GM12878 (cell line): ENCODE data around the gene NPC2. TPM values are rescaled to one million over a fixed set of nuclear protein-coding genes. Genes with fewer than 3 reads are reported as not detected.

ENCODE experiments used
- ATAC-seq: fragments of 200-7000 bp; cut with Tn5 transposase; 3 replicates; pipeline ENCODE4 v1.9.1; 2020; ENCODE audit warnings: mild to moderate bottlenecking, moderate library complexity
- BruUV-seq: library from RNA; stranded (reverse); fragments of 400-500 nt; replicated peaks from 2 replicates; lab custom pipeline; 2021; lab: Mats Ljungman, UMichigan
- CTCF ChIA-PET: fragments of 300-600 bp; sonication (Branson Sonifier 250); formaldehyde crosslinking; extraction: SDS; loops from one replicate; lab custom pipeline; 2021; ENCODE audit warnings: inconsistent platforms; lab: Yijun Ruan, JAX
- POLR2A ChIA-PET: fragments of 350-600 bp; formaldehyde crosslinking; extraction: SDS; loops from one replicate; lab custom pipeline; 2021; ENCODE audit warnings: inconsistent platforms; lab: Charles Lee
- RAD21 ChIA-PET: fragments of 300-600 bp; sonication (Branson Sonifier 250); formaldehyde crosslinking; loops from one replicate; lab custom pipeline; 2023; ENCODE audit warnings: antibody characterized with exemption; ENCODE audit not compliant: unreplicated experiment; lab: Charles Lee
- SMC1A ChIA-PET: fragments of 300-600 bp; sonication (Branson Sonifier 250); formaldehyde crosslinking; loops from one replicate; lab custom pipeline; 2023; ENCODE audit not compliant: unreplicated experiment, uncharacterized antibody; lab: Charles Lee
- DNase-seq: peaks from one replicate; pipeline ENCODE4 v3.0.0-alpha.2; 2011; ENCODE audit warnings: low read depth, low spot score
- FAIRE-seq: peaks from 3 replicates; lab custom pipeline; 2011; peaks lifted over from hg19 to GRCh38; lab: Jason Lieb, UNC
- H2AFZ ChIP-seq: 2 replicates; pipeline ENCODE4 v1.6.0; 2011; ENCODE audit warnings: low read depth, low read length, control low read depth; ENCODE audit not compliant: control insufficient read depth
- H3K27ac ChIP-seq: 2 replicates; pipeline ENCODE4 v1.5.1; 2011; ENCODE audit warnings: control low read depth; ENCODE audit not compliant: control insufficient read depth, insufficient read depth
- H3K27me3 ChIP-seq, 2 experiments: replicated peaks in 1 of 2; 2 replicates each; pipeline versions ENCODE4 v1.6.0 to v1.6.1; 2011; ENCODE audit warnings: low read length in 1 of 2; ENCODE audit not compliant: control insufficient read depth in 2 of 2, insufficient read depth in 2 of 2
- H3K36me3 ChIP-seq, 2 experiments: 2 replicates each; pipeline ENCODE4 v1.5.1; 2011; ENCODE audit warnings: low read length in 1 of 2; ENCODE audit not compliant: control insufficient read depth in 2 of 2, insufficient read depth in 2 of 2
- H3K4me1 ChIP-seq: 2 replicates; pipeline ENCODE4 v1.6.1; 2011; ENCODE audit warnings: mild to moderate bottlenecking, low read length, moderate library complexity, mixed read lengths; ENCODE audit not compliant: control insufficient read depth, insufficient read depth
- H3K4me2 ChIP-seq: 2 replicates; pipeline ENCODE4 v1.6.0; 2011; ENCODE audit warnings: control low read depth; ENCODE audit not compliant: control insufficient read depth, insufficient read depth
- H3K4me3 ChIP-seq: fragments of 200-600 bp; sonication (generic); 2 replicates; pipeline ENCODE4 v1.5.1; 2016
- H3K79me2 ChIP-seq: 2 replicates; pipeline ENCODE4 v1.6.0; 2011; ENCODE audit warnings: low read length; ENCODE audit not compliant: control insufficient read depth, insufficient read depth
- H3K9ac ChIP-seq: 2 replicates; pipeline ENCODE4 v1.8.0; 2011; ENCODE audit warnings: low read length, control low read depth, mixed read lengths; ENCODE audit not compliant: control insufficient read depth, insufficient read depth
- H3K9me3 ChIP-seq: replicated peaks from 3 replicates; pipeline ENCODE4 v1.5.1; 2011; ENCODE audit warnings: mild to moderate bottlenecking, low read length; ENCODE audit not compliant: control insufficient read depth, insufficient read depth
- H4K20me1 ChIP-seq: 2 replicates; pipeline ENCODE4 v1.6.0; 2011; ENCODE audit not compliant: control insufficient read depth, insufficient read depth
- DPF2 ChIP-seq: fragments of 450-650 bp; IDR thresholded peaks from 2 replicates; pipeline ENCODE4 v1.6.1; 2017; ENCODE audit warnings: mild to moderate bottlenecking
- HDAC2 ChIP-seq: fragments of 200-600 bp; sonication (generic); IDR thresholded peaks from 2 replicates; pipeline ENCODE4 v1.6.1; 2017
- JUND ChIP-seq: IDR thresholded peaks from 2 replicates; pipeline ENCODE4 v1.6.1; 2012; ENCODE audit warnings: low read depth, mild to moderate bottlenecking, low read length, improper control_type of control experiment, moderate library complexity
- NFXL1 ChIP-seq: fragments of 450-650 bp; IDR thresholded peaks from 2 replicates; pipeline ENCODE4 v1.6.1; 2017; ENCODE audit warnings: antibody characterized with exemption, mild to moderate bottlenecking, borderline replicate concordance
- POLR2A ChIP-seq: IDR thresholded peaks from 2 replicates; pipeline ENCODE4 v1.6.1; 2011; ENCODE audit warnings: low read depth, mild to moderate bottlenecking, low read length
- SMAD5 ChIP-seq: IDR thresholded peaks from 2 replicates; pipeline ENCODE4 v1.6.1; 2016; ENCODE audit warnings: antibody characterized with exemption, low read depth
- SUPT20H ChIP-seq: IDR thresholded peaks from 2 replicates; pipeline ENCODE4 v1.6.1; 2011; ENCODE audit warnings: low read depth, mild to moderate bottlenecking, low read length, moderate library complexity, borderline replicate concordance; ENCODE audit not compliant: control insufficient read depth
- TAF1 ChIP-seq: IDR thresholded peaks from 2 replicates; pipeline ENCODE4 v1.6.1; 2011; ENCODE audit warnings: mild to moderate bottlenecking, low read depth, low read length, borderline replicate concordance
- WGBS: methylation state at CpG from one replicate; pipeline ENCODE4 v1.1.6; 2016; ENCODE audit warnings: low lambda C conversion rate; ENCODE audit not compliant: insufficient replicate concordance, insufficient coverage; ENCODE audit errors: missing lambda C conversion rate; 5-methylcytosine and 5-hydroxymethylcytosine counted together
- in situ Hi-C: fragments of 300-500 bp; cut with MboI; formaldehyde crosslinking; loops from 9 replicates; pipeline ENCODE4 v1.14.3; 2018; ENCODE audit warnings: mixed read lengths
- intact Hi-C: fragments of 100-400 bp; cut with micrococcal nuclease; formaldehyde crosslinking; loops from one replicate; pipeline ENCODE4 v1.14.2; 2022; ENCODE audit not compliant: unreplicated experiment
- polyA plus RNA-seq, 11 experiments: library from polyadenylated mRNA; depleted of rRNA in 4 of 11; unstranded in 6 of 11; stranded (reverse) in 5 of 11; fragments of >200 nt; fragmentation: Nextera tagmentation in 4 of 11; fragmentation: Illumina TruSeq in 1 of 11; extraction: Ambion mirVana in 4 of 11; extraction: Trizol in 1 of 11; gene quantifications; 1 replicate in 1 of 11; 2 replicates in 10 of 11; pipeline versions ENCODE4 v1.2.1 to v1.2.3, GENCODE V29; 2011 to 2016; ENCODE audit warnings: inconsistent platforms in 2 of 11, missing spikeins in 2 of 11, low read depth in 1 of 11
- total RNA-seq, 4 experiments: library from RNA; depleted of rRNA in 3 of 4; stranded (reverse); fragments of >200 nt in 3 of 4; fragmentation: Illumina TruSeq in 1 of 4; extraction: Trizol in 1 of 4; gene quantifications; 2 replicates each; pipeline versions ENCODE4 v1.2.1 to v1.2.3, GENCODE V29; 2013 to 2021
- TF ChIP-seq, protein P1 (sequence below): fragments of 450-650 bp; conservative IDR thresholded peaks from 2 replicates; pipeline ENCODE4 v1.6.1; 2017; ENCODE audit warnings: mild to moderate bottlenecking, moderate library complexity
- TF ChIP-seq, protein P2 (sequence below): IDR thresholded peaks from 2 replicates; pipeline ENCODE4 v1.6.1; 2012; ENCODE audit warnings: low read length, inconsistent platforms

The NPC2 gene
- total and polyA plus RNA-seq, 10 of the 15 experiments (the other 5 are each of a cell fraction or from before 2014, with no cell fraction given): 29.5 to 109 (median 59.1) TPM

DNA sequence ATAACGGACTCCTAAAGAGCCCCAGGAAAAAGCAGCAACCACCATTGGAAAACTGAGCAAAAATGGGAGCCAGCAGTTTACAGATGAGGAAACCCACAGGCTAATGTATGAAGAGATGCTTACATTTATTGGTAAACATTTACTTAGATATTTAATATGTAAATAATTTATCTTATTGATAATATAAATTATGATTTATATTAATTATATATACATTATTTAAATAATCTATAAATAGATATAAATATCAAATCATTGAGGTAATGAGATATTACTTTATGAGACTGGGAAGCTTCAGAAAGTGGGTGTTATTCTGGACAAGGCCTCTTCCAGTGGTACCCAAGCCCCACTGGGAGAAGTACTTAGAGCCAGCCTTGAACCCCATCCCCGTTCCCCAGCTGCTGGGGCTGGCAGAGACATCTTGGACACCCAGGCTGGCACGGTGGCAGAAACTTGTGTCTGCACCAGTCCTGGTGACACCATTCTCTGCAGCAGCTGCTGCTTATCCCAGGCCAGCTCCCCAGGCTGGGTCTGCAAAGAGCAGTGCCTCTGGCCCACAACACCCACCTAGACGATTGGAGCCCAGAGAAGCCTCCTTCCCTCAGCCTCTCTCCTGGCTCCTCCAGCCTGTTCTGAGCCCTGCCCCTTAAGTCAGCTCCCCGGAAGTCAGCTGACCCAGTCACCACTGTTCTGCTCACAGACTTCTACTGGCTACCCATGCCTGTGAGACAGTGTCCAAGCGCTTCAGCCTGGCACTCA lies 26.4 kb upstream of the NPC2 start (continued):
- TF ChIP-seq, protein P1, sequence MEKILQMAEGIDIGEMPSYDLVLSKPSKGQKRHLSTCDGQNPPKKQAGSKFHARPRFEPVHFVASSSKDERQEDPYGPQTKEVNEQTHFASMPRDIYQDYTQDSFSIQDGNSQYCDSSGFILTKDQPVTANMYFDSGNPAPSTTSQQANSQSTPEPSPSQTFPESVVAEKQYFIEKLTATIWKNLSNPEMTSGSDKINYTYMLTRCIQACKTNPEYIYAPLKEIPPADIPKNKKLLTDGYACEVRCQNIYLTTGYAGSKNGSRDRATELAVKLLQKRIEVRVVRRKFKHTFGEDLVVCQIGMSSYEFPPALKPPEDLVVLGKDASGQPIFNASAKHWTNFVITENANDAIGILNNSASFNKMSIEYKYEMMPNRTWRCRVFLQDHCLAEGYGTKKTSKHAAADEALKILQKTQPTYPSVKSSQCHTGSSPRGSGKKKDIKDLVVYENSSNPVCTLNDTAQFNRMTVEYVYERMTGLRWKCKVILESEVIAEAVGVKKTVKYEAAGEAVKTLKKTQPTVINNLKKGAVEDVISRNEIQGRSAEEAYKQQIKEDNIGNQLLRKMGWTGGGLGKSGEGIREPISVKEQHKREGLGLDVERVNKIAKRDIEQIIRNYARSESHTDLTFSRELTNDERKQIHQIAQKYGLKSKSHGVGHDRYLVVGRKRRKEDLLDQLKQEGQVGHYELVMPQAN: no peak
- TF ChIP-seq SUPT20H (no peak), TAF1 (no peak), DPF2 (no peak), POLR2A (no peak), HDAC2 (no peak), SMAD5 (no peak), JUND (no peak)

DNA sequence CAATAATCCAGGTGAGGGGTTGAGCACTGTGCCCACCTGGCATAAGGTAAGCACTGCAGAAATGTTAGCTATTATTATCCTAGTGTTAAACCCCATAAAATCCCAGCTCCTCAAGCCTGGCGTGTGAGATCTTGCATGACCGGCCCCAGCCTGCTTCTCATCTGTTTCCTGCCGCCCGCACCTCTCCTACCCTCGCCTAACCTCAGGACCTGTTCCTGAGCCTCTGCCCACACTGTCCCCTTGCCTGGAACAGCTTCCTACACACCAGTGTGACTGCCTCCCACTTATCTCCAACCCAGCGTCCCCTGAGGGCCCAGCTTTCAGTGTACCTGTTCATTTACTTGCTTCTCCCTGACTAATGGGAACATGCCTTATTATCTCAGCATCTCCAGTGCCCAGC lies 25.1 kb upstream of the NPC2 start:
- FAIRE-seq: no peak
- H3K9me3 ChIP-seq: no peaks in the 10 kb centered on the region
- POLR2A ChIA-PET: no interaction called here
- intact Hi-C loops: no loop called here
- DNase-seq: no peak
- BruUV-seq: no TSS peak
- CTCF ChIA-PET: no interaction called here
- H3K4me1 ChIP-seq: peaks cover 13% of the 10 kb centered on the region
- no peak overlapping the region for H2AFZ ChIP-seq
- RAD21 ChIA-PET: no interaction called here
- H4K20me1 ChIP-seq: no peaks in the 10 kb centered on the region
- no peak for ATAC-seq
- SMC1A ChIA-PET: interaction anchor here (0.6 kb wide), 1 partner anchor 108 kb away, joined by 4 read pairs; no protein-coding TSS in a partner anchor
- H3K27ac ChIP-seq: no peak overlapping the region
- in situ Hi-C loops: no loop called here
- 4% methylated on average over 6 of the region's 6 CpGs for WGBS
- H3K4me3 ChIP-seq: no peak overlapping the region
- TF ChIP-seq, protein P2, sequence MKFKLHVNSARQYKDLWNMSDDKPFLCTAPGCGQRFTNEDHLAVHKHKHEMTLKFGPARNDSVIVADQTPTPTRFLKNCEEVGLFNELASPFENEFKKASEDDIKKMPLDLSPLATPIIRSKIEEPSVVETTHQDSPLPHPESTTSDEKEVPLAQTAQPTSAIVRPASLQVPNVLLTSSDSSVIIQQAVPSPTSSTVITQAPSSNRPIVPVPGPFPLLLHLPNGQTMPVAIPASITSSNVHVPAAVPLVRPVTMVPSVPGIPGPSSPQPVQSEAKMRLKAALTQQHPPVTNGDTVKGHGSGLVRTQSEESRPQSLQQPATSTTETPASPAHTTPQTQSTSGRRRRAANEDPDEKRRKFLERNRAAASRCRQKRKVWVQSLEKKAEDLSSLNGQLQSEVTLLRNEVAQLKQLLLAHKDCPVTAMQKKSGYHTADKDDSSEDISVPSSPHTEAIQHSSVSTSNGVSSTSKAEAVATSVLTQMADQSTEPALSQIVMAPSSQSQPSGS: no peak
- no peak for TF ChIP-seq NFXL1
- H3K4me2 ChIP-seq: no peak overlapping the region
- no peaks in the 10 kb centered on the region for H3K79me2 ChIP-seq
- H3K36me3 ChIP-seq: no peaks in the 10 kb centered on the region
- H3K27me3 ChIP-seq: no peaks in the 10 kb centered on the region; a peak in 2 of 4 replicates
- H3K9ac ChIP-seq: no peak overlapping the region
